Keratinocyte (primary cell): ENCODE results near the gene CTSK. TPM values are rescaled to one million over a fixed set of nuclear protein-coding genes. Genes with fewer than 3 reads are reported as not detected.

Experiments used
- DNase-seq: peaks from one replicate; pipeline ENCODE4 v3.0.0-alpha.2; 2011; ENCODE audit warnings: low read depth, missing footprints, low spot score
- FAIRE-seq: peaks from 2 replicates; lab custom pipeline; 2011; peaks lifted over from hg19 to GRCh38; lab: Jason Lieb, UNC
- H2AFZ ChIP-seq: 2 replicates; pipeline ENCODE4 v1.6.0; 2012; ENCODE audit warnings: low read length, control low read depth, inconsistent platforms; ENCODE audit not compliant: control insufficient read depth
- H3K27ac ChIP-seq: 2 replicates; pipeline ENCODE4 v1.5.1; 2011; ENCODE audit warnings: low read length; ENCODE audit not compliant: control insufficient read depth, insufficient read depth
- H3K27me3 ChIP-seq: 3 replicates; pipeline ENCODE4 v1.6.0; 2011; ENCODE audit warnings: low read length; ENCODE audit not compliant: control insufficient read depth, insufficient read depth; ENCODE audit errors: extremely low read depth
- H3K36me3 ChIP-seq, 2 experiments: 2 replicates in 1 of 2; 3 replicates in 1 of 2; pipeline ENCODE4 v1.5.1; 2011; ENCODE audit warnings: low read length in 2 of 2, mild to moderate bottlenecking in 1 of 2; ENCODE audit not compliant: control insufficient read depth in 2 of 2, insufficient read depth in 2 of 2; ENCODE audit errors: extremely low read depth in 1 of 2
- H3K4me1 ChIP-seq: 3 replicates; pipeline ENCODE4 v1.5.1; 2011; ENCODE audit warnings: low read length; ENCODE audit not compliant: control insufficient read depth, insufficient read depth; ENCODE audit errors: extremely low read depth
- H3K4me2 ChIP-seq: 3 replicates; pipeline ENCODE4 v1.6.0; 2011; ENCODE audit warnings: low read depth, low read length; ENCODE audit not compliant: control insufficient read depth, insufficient read depth; ENCODE audit errors: extremely low read depth
- H3K4me3 ChIP-seq, 3 experiments: fragments of 200-600 bp in 1 of 3; sonication (generic) in 1 of 3; 2 replicates in 2 of 3; 3 replicates in 1 of 3; pipeline ENCODE4 v1.5.1; 2011 to 2016; ENCODE audit warnings: low read length in 3 of 3, mild to moderate bottlenecking in 3 of 3, control low read depth in 2 of 3, inconsistent platforms in 1 of 3, low read depth in 1 of 3, mixed read lengths in 1 of 3, mixed run types in 1 of 3, moderate library complexity in 1 of 3; ENCODE audit not compliant: control insufficient read depth in 2 of 3, insufficient read depth in 2 of 3; ENCODE audit errors: extremely low read depth in 1 of 3
- H3K79me2 ChIP-seq: 2 replicates; pipeline ENCODE4 v1.6.0; 2012; ENCODE audit warnings: low read length; ENCODE audit not compliant: control insufficient read depth, insufficient read depth
- H3K9ac ChIP-seq: 3 replicates; pipeline ENCODE4 v1.6.0; 2011; ENCODE audit warnings: low read length; ENCODE audit not compliant: control insufficient read depth, insufficient read depth; ENCODE audit errors: extremely low read depth
- H3K9me1 ChIP-seq: 3 replicates; pipeline ENCODE4 v1.6.0; 2011; ENCODE audit warnings: low read length; ENCODE audit not compliant: control insufficient read depth, insufficient read depth; ENCODE audit errors: extremely low read depth
- H3K9me3 ChIP-seq: 2 replicates; pipeline ENCODE4 v1.5.1; 2012; ENCODE audit warnings: low read depth, low read length; ENCODE audit not compliant: control insufficient read depth
- H4K20me1 ChIP-seq: 3 replicates; pipeline ENCODE4 v1.6.0; 2011; ENCODE audit warnings: low read length; ENCODE audit not compliant: control insufficient read depth, insufficient read depth; ENCODE audit errors: extremely low read depth
- CTCF ChIP-seq, 3 experiments: IDR thresholded peaks in 1 of 3; conservative IDR thresholded peaks in 1 of 3; optimal IDR thresholded peaks in 1 of 3; 2 replicates in 2 of 3; 3 replicates in 1 of 3; pipeline versions ENCODE3 to v1.5.1; 2011; ENCODE audit warnings: low read length in 3 of 3, mild to moderate bottlenecking in 3 of 3, moderate library complexity in 2 of 3, control low read depth in 1 of 3, inconsistent platforms in 1 of 3; ENCODE audit not compliant: insufficient read depth in 2 of 3; ENCODE audit errors: extremely low read depth in 1 of 3
- EZH2 ChIP-seq: IDR thresholded peaks from one replicate; pipeline ENCODE4 v1.6.1; 2012; ENCODE audit warnings: inconsistent platforms, mild to moderate bottlenecking, low read length, moderate library complexity
- dilution Hi-C: fragments of 300-500 bp; cut with MboI; formaldehyde crosslinking; loops from one replicate; pipeline ENCODE4 v1.7.0; 2020; ENCODE audit warnings: low sequenced_read_pairs; ENCODE audit not compliant: extremely low pct_ligation_motif_present
- polyA plus RNA-seq, 5 experiments: library from polyadenylated mRNA; depleted of rRNA in 3 of 5; stranded (reverse) in 3 of 5; stranded (forward) in 1 of 5; unstranded in 1 of 5; fragments of >200 nt; gene quantifications; 1 replicate in 1 of 5; 2 replicates in 3 of 5; 3 replicates in 1 of 5; pipeline versions ENCODE4 v1.2.1 to v1.2.3, GENCODE V29; 2011 to 2012; ENCODE audit warnings: missing spikeins in 2 of 5, low read depth in 1 of 5, low replicate concordance in 1 of 5

Gene CTSK
- polyA plus RNA-seq, 1 donor (not counting 4 experiments of a cell fraction or from before 2014, with no cell fraction given), result 40.5 TPM

DNA sequence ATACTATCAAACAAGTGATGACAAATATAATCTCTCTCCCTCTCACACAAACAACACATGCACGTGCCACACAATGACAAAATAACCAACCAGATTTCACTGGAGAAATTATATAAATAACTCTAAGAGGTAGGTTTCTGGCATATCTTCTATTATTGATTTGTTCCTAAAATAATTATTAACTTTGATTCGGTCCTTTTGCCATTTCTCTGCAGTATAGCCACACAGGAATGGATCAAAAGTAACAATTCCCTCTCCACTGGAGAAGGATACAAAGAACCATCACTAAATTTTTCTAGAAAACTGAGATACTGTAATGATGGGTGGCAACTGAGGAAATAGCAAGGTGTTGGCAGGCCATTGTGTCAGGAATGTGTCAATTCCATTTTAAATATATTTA is 34.9 kb upstream of the CTSK start:
- Histone ChIP-seq H3K27ac (no peak overlapping the region), H3K9me3 (no peaks in the 10 kb centered on the region), H3K79me2 (no peaks in the 10 kb centered on the region), H4K20me1 (no peaks in the 10 kb centered on the region), H3K4me2 (no peak overlapping the region), H2AFZ (no peak overlapping the region), H3K4me1 (no peaks in the 10 kb centered on the region), H3K27me3 (no peaks in the 10 kb centered on the region), H3K4me3 (no peak overlapping the region), H3K9ac (no peak overlapping the region), H3K9me1 (no peaks in the 10 kb centered on the region), H3K36me3 (peaks cover 0 to 10% of the 10 kb centered on the region in 2 experiments)
- no peak for TF ChIP-seq EZH2
- TF ChIP-seq CTCF (optimal IDR thresholded peaks at IDR 0.05 in 1 of 3, IDR thresholded peaks at IDR 0.05 in 1 of 3, conservative IDR thresholded peaks at IDR 0.05 in 1 of 3; ENCODE audit: extremely low read depth in 1 of 3, insufficient read depth in 2 of 3, low read length in 3 of 3), result no peak
- FAIRE-seq (no peak), DNase-seq (no peak)
- dilution Hi-C loops, result no loop called here

DNA sequence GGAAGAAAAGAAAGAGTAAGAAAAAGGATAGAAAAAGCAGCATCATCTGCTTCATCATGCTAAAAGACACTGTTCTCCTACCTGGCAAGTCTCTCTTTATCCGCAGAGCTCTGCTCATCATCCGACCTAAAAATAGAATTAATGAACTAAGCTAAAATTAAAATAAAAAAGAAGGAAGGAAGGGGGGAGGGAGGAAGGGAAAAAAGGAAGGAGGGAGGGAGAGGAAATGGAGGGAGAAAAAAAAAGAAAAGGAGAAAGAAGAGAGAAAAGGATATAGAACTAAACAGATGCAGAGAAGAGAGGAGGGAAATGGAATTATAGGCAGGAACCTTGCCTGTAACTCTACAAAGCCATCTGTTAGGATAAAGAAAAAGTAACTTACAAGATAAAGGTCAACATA is 34.3 kb upstream of the CTSK start:
- dilution Hi-C loops, result no loop called here
- FAIRE-seq, result no peak
- peaks cover 0 to 10% of the 10 kb centered on the region in 2 experiments for H3K36me3 ChIP-seq

More for the DNA sequence above, 34.3 kb upstream of the CTSK start:
- no peaks in the 10 kb centered on the region for H4K20me1 ChIP-seq
- H3K4me2 ChIP-seq, result no peak overlapping the region
- H3K27me3 ChIP-seq, result no peaks in the 10 kb centered on the region
- no peak for DNase-seq
- no peaks in the 10 kb centered on the region for H3K9me3 ChIP-seq
- TF ChIP-seq EZH2 (no peak), CTCF (optimal IDR thresholded peaks at IDR 0.05 in 1 of 3, IDR thresholded peaks at IDR 0.05 in 1 of 3, conservative IDR thresholded peaks at IDR 0.05 in 1 of 3; ENCODE audit: extremely low read depth in 1 of 3, insufficient read depth in 2 of 3, low read length in 3 of 3) (no peak)
- no peak overlapping the region for H2AFZ ChIP-seq
- no peak overlapping the region for H3K27ac ChIP-seq
- H3K9ac ChIP-seq, result no peak overlapping the region
- H3K9me1 ChIP-seq, result no peaks in the 10 kb centered on the region
- no peaks in the 10 kb centered on the region for H3K79me2 ChIP-seq
- no peaks in the 10 kb centered on the region for H3K4me1 ChIP-seq
- H3K4me3 ChIP-seq, result no peak overlapping the region
